Fibroblast of lung (primary cell): ENCODE data around the gene HADH. TPM values are rescaled to one million over a fixed set of nuclear protein-coding genes. Genes with fewer than 3 reads are reported as not detected.

Experiments
- DNase-seq, 2 donors: peaks; one replicate each; pipeline versions ENCODE4 v3.0.0 to v3.0.0-alpha.2; 2010; ENCODE audit warnings: low read depth in 2 of 2
- H2AFZ ChIP-seq: 2 replicates; pipeline ENCODE4 v1.5.1; 2012; ENCODE audit warnings: low read length, control low read depth, inconsistent platforms
- H3K27ac ChIP-seq: 2 replicates; pipeline ENCODE4 v1.5.1; 2011; ENCODE audit warnings: low read length, control low read depth; ENCODE audit not compliant: insufficient read depth
- H3K27me3 ChIP-seq: 2 replicates; pipeline ENCODE4 v1.5.1; 2011; ENCODE audit warnings: mild to moderate bottlenecking, low read length; ENCODE audit not compliant: control insufficient read depth, insufficient read depth
- H3K36me3 ChIP-seq: 2 replicates; pipeline ENCODE4 v1.5.1; 2011; ENCODE audit warnings: low read length; ENCODE audit not compliant: control insufficient read depth, insufficient read depth
- H3K4me1 ChIP-seq: 2 replicates; pipeline ENCODE4 v1.5.1; 2011; ENCODE audit warnings: low read length; ENCODE audit not compliant: control insufficient read depth, insufficient read depth; ENCODE audit errors: extremely low read depth
- H3K4me2 ChIP-seq: 2 replicates; pipeline ENCODE4 v1.5.1; 2011; ENCODE audit warnings: low read length, control low read depth; ENCODE audit not compliant: insufficient read depth; ENCODE audit errors: extremely low read depth
- H3K4me3 ChIP-seq, 4 experiments: fragments of 200-600 bp in 1 of 4; sonication (generic) in 1 of 4; replicated peaks in 1 of 4; 2 replicates each; pipeline ENCODE4 v1.5.1; 2011 to 2016; ENCODE audit warnings: low read length in 4 of 4, low read depth in 3 of 4, mild to moderate bottlenecking in 3 of 4, control low read depth in 2 of 4, inconsistent platforms in 1 of 4, mixed read lengths in 1 of 4; ENCODE audit not compliant: insufficient read depth in 1 of 4; ENCODE audit errors: control extremely low read depth in 1 of 4
- H3K79me2 ChIP-seq: 2 replicates; pipeline ENCODE4 v1.5.1; 2012; ENCODE audit warnings: mild to moderate bottlenecking, low read length, inconsistent platforms; ENCODE audit not compliant: control insufficient read depth, insufficient read depth
- H3K9ac ChIP-seq: 2 replicates; pipeline ENCODE4 v1.5.1; 2011; ENCODE audit warnings: mild to moderate bottlenecking, low read length, control low read depth; ENCODE audit not compliant: insufficient read depth
- H3K9me3 ChIP-seq: 2 replicates; pipeline ENCODE4 v1.5.1; 2012; ENCODE audit warnings: low read depth, low read length; ENCODE audit not compliant: control insufficient read depth, insufficient read depth
- H4K20me1 ChIP-seq: 2 replicates; pipeline ENCODE4 v1.5.1; 2011; ENCODE audit warnings: low read length; ENCODE audit not compliant: control insufficient read depth, insufficient read depth; ENCODE audit errors: extremely low read depth
- CTCF ChIP-seq, 2 donors: IDR thresholded peaks in 1 of 2; conservative IDR thresholded peaks in 1 of 2; 1 replicate in 1 of 2; 2 replicates in 1 of 2; pipeline ENCODE4 v1.5.1; 2011 to 2012; ENCODE audit warnings: low read length in 2 of 2, control low read depth in 1 of 2, inconsistent platforms in 1 of 2, low read depth in 1 of 2, mild to moderate bottlenecking in 1 of 2
- EZH2 ChIP-seq: IDR thresholded peaks from 2 replicates; pipeline ENCODE4 v1.5.1; 2012; ENCODE audit warnings: low read length, control low read depth, mild to moderate bottlenecking; ENCODE audit errors: missing control alignments
- polyA plus RNA-seq, 2 donors: library from polyadenylated mRNA; depleted of rRNA in 1 of 2; stranded (reverse) in 1 of 2; unstranded in 1 of 2; fragments of >200 nt; gene quantifications; 2 replicates each; pipeline ENCODE4 v1.2.1, GENCODE V29; 2011 to 2012; ENCODE audit warnings: missing spikeins in 1 of 2
- total RNA-seq: library from RNA; depleted of rRNA; stranded (reverse); fragments of >200 nt; gene quantifications from 2 replicates; pipeline ENCODE4 v1.2.1, GENCODE V29; 2014

Gene HADH
- total and polyA plus RNA-seq, 2 donors (not counting 1 experiment from before 2014, with no cell fraction given) = 16.7 to 29.7 TPM

- Histone ChIP-seq H2AFZ (no peak overlapping the region), H3K79me2 (no peaks in the 10 kb centered on the region), H3K36me3 (peaks cover 2% of the 10 kb centered on the region), H3K4me3 (no peak overlapping the region), H3K9ac (no peak overlapping the region), H4K20me1 (no peaks in the 10 kb centered on the region), H3K4me2 (no peak overlapping the region), H3K9me3 (no peaks in the 10 kb centered on the region), H3K4me1 (no peaks in the 10 kb centered on the region), H3K27me3 (no peaks in the 10 kb centered on the region), H3K27ac (no peak overlapping the region)
- TF ChIP-seq CTCF (conservative IDR thresholded peaks at IDR 0.05 in 1 of 2, IDR thresholded peaks at IDR 0.05 in 1 of 2; ENCODE audit: low read depth in 1 of 2, low read length in 2 of 2) (no peak), EZH2 (no peak)
- no peak for DNase-seq
Measured at GRCh38 chr4:108035691-108036090, 46.0 kb downstream of the HADH start.

- no peaks in the 10 kb centered on the region for H3K4me1 ChIP-seq
- no peak overlapping the region for H3K27ac ChIP-seq
- H2AFZ ChIP-seq = no peak overlapping the region
- no peak overlapping the region for H3K4me3 ChIP-seq
- H3K36me3 ChIP-seq = peaks cover 2% of the 10 kb centered on the region
- no peak for DNase-seq
- no peaks in the 10 kb centered on the region for H4K20me1 ChIP-seq
- H3K9me3 ChIP-seq = no peaks in the 10 kb centered on the region
- H3K79me2 ChIP-seq = no peaks in the 10 kb centered on the region
- H3K27me3 ChIP-seq = no peaks in the 10 kb centered on the region
- H3K9ac ChIP-seq = no peak overlapping the region
- no peak overlapping the region for H3K4me2 ChIP-seq
- no peak for TF ChIP-seq CTCF (conservative IDR thresholded peaks at IDR 0.05 in 1 of 2, IDR thresholded peaks at IDR 0.05 in 1 of 2; ENCODE audit: low read depth in 1 of 2, low read length in 2 of 2)
- no peak for TF ChIP-seq EZH2
Measured at GRCh38 chr4:108036213-108036612, 46.5 kb downstream of the HADH start.

GRCh38 chr4:108037884-108038283 lies 48.2 kb downstream of the HADH start:
- Histone ChIP-seq H3K4me3 (no peak overlapping the region), H3K27me3 (no peaks in the 10 kb centered on the region), H3K9ac (no peak overlapping the region), H3K79me2 (no peaks in the 10 kb centered on the region), H3K4me1 (no peaks in the 10 kb centered on the region), H4K20me1 (no peaks in the 10 kb centered on the region), H3K36me3 (peaks cover 2% of the 10 kb centered on the region), H3K27ac (no peak overlapping the region), H3K4me2 (no peak overlapping the region), H3K9me3 (no peaks in the 10 kb centered on the region), H2AFZ (no peak overlapping the region)
- TF ChIP-seq CTCF (conservative IDR thresholded peaks at IDR 0.05 in 1 of 2, IDR thresholded peaks at IDR 0.05 in 1 of 2; ENCODE audit: low read depth in 1 of 2, low read length in 2 of 2) = no peak
- no peak for TF ChIP-seq EZH2
- no peak for DNase-seq
